GM19463 (cell line): ENCODE data around the gene VASN.

Experiments used
- ATAC-seq: cut with Tn5 transposase; IDR thresholded peaks from one replicate; pipeline ENCODE4 v1.9.1; 2021; ENCODE audit warnings: mild to moderate bottlenecking, moderate library complexity; ENCODE audit not compliant: unreplicated experiment

Gene VASN

DNA sequence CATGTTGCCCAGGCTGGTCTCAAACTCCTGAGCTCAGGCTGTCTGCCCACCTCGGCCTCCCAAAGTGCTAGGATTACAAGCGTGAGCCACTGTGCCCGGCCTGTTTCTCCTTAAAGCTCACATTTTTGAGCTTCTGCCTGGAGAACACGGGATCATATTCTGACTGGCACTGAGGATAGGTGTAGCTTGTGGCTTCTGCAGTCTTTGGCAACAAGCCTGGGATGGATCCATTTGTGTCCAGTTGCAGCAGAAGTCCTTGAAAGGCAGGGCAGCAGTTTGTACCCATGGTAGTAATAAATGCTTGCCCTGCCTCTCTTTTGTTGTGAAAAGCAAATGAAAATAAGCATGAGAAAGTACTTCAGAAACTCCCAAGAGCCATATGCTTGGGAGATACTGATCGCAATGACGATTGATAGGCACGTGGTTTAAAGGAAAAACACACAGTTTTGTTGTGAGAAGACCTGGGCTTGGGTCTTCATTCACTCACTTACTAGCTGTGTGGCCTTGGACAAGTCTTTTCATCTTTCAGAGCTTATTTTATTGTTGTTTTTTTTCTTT, 47.8 kb downstream of the VASN start:
- no peak for ATAC-seq

DNA sequence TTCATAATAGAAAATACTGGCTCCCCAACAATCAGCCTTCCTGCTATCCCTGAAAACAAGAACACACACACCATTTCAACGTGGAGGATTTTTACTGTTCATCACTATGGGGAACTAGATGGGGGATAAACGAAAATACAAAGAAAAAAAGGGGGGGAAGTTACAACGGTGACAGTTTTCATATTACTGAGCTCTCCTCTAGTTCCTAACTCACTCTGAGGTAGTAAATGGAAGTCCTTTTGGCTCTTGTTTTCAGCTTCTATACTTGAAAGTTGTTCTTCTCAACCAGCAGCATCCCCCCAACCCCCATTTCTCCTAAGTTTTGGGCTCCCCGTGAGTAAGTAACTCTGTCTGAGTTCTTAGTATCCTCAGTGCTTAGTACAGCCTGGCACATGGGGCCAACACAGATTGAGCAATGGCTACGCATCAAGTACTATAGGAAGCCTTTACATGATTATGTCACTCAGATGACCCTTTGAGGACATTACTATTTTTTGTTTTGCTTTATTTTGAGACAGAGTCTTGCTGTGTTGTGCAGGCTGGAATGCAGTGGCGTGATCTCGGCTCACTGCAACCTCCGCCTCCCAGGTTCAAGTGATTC, 49.0 kb downstream of the VASN start:
- ATAC-seq, result no peak

DNA sequence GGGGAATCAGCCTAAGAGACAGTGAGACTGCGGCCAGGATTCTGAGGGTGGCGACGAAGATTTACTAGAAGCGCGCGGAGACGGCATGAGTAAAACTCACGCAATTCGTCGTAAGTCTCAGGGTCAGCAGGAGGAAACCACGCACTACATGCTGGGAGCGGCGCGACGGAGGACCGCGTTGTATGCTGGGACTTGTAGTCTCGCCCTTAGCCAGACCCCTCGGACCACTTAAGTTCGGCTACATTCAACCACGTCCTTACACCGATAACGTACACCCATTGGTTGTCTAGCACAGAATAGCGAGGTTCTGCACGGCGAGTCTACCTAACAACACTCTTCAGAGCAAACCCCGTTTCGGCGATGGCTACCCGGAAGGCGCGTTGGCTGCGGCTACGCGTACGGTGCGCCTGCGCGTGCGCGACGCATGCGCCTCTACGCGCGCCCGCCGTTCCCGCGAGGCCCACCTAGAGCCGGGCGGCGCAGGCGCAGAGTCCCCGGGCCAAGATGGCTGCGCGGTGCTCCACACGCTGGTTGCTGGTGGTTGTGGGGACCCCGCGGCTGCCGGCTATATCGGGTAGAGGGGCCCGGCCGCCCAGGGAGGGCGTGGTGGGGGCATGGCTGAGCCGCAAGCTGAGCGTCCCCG, 53.9 kb downstream of the VASN start, which contains the start of gene DNAJA3:
TSS of gene DNAJA3 (plus strand) at position 491 of the 643 bp plus-strand sequence. CDS start at position 505, 14 bp downstream.
- peak; percentile 91 for ATAC-seq

DNA sequence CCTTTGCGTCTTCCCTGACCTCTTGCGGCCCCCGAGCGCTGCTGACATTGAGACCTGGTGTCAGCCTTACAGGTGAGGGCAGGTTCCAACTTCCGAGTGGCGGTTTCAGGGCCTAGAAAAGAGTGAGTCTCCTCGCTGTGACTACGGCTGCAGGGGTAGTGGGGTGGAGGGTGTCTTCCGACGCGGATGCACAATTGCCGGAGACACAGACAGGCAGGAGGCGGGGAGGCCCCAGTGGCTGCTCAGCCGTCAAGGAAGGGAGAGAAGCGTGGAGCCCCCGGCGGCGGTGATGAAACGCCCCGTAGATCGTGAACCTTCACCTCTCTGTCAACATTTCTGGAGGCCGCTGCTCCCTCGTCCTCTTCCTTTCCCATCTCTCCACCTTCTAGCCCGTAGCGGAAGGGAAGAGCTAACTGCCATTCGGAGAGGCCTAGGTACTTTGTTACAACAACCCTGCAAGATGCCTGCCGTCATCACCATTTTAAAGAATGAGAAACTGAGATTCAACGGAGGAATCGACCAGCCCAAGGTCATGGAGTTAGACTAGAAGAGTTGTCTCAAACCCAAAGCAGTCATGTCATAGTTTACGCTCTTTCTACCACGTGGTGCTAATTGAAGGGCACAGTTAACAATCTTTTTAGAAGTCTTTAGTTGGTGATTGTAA, 54.5 kb downstream of the VASN start:
- ATAC-seq, result peak; percentile 16

DNA sequence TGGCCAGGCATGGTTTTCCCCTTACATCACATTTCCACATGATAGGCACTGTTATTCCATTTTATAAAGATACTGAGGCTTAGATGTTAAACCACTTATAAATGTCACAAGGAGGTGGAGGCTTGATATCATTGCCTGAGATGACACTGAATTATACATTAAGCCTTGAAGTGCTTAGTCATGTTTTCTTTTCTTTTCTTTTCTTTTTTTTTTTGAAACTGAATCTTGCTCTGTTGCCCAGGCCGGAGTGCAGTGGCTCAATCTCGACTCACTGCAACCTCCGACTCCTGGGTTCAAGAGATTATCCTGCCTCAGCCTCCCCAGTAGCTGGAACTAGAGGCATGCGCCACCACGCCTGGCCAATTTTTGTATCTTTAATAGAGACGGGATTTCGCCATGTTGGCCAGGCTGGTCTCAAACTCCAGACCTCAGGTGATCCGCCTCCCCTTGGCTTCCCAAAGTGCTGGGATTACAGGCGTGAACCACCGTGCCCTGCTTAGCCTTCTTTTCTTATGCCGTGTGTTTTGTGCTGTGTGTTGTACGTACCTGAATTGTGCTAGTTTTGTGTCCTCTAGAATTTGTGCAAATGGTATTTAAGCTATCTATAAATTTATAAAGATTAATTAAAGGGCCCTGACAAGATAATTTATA, 55.2 kb downstream of the VASN start:
- ATAC-seq, result no peak

DNA sequence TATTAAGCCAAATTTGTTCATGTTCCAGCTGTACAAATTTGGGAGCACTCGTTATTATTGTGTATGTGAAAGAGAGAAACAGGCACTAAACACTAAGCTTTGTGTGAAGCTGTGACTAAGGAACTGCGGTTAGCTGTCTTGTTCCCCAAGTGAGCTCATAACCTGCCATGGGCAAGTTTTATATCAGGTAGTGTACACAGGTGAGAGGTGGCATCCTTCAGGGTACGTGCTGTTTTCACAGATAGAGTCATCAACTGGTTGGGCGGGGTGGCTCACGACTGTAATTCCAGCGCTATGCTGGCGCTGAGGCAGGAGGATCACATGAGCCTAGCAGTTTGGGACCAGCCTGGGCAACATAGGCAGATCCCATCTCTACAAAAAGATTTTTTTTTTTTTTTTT, 56.9 kb downstream of the VASN start:
- no peak for ATAC-seq

DNA sequence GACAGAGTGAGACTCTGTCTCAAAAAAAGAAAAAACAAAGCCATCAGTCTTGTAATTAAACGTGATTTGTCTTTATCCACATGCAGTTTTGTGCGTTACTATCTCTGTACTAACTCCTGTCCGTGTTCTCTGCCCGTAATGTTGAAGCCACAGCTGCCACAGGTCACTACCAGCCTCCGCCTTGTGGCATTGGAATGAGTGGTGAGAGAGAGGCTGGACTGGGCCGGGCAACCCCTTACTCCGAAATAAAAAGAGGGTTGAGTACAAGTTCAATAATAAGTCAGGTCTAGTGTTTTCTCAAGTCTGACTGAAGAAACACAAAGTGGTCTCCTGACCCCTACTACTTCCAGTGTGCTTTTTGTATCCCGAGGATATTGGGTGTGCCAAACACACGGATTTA, 59.4 kb downstream of the VASN start:
- no peak for ATAC-seq
